Stimulated activated CD8-positive, alpha-beta memory T cell treated with anti-CD3 and anti-CD28 coated beads, Interleukin-12 subunit alpha, Interleukin-12 subunit beta, amount 100 ng/mL, for 24 hours (primary cell): ENCODE results near the gene BRINP3.

ENCODE experiments used
- DNase-seq: peaks from one replicate; pipeline ENCODE4 v3.0.0-alpha.2; 2020; ENCODE audit errors: extremely low read depth

Gene BRINP3

GRCh38 chr1:190322274-190322673 lies 155.4 kb downstream of the BRINP3 start:
- DNase-seq = no peak

DNA sequence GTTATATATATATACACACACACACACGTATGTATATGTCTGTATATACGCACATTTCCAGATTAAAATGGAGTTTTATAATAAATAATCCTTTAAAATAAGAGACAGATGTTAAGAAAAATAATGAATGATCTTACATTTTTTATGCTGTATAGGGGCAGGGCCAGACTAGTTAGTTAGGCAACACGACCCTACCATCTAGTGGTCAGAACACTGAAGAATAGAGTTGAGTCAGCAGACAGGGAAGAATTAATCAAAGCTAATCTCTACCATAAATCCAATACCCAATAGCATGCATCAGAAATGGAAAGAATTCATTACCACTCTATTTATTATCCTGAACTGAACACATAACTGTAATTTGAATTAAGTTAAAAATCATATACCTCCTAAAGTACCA lies 156.7 kb downstream of the BRINP3 start:
- no peak for DNase-seq

DNA sequence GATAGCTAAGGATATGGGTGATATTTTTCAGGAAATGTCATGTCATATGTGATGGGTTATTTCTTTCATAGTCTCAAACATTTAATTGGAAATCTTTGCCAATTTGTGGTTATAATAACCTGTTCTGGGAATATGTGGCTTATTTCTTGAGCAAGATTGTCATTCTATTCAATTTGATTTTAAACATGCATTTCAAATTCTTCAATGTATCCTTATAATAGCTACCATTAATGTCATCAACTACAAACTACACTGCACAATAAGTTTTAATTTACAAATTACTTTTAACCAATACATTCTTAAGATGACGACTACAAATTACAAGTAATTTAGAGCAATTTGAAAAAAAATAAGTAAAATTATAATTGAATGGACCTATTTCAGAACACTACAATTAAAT lies 164.9 kb downstream of the BRINP3 start:
- DNase-seq = no peak

- DNase-seq = no peak
Measured at GRCh38 chr1:190303501-190303900, 174.2 kb downstream of the BRINP3 start.

- no peak for DNase-seq
Measured at GRCh38 chr1:190296453-190296852, 181.2 kb downstream of the BRINP3 start.

DNA sequence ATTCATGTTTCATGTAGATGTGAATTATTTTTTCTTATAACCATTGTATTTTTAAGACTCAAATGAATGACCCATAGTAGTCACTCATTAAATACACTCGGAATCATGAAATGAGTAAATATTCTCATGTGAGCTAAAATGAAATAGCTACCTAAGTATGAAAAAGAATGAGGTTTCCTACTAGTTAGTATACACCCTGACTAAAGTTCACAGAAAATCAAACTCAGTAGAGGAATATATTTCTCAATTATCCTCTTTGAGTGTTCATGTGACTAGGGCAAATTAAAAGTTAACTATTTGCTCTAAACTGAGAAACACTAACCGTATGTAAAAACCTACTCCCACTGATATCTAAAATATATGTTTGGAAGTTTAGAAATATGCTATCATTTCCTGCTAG lies 187.8 kb downstream of the BRINP3 start:
- DNase-seq = no peak

- no peak for DNase-seq
Measured at GRCh38 chr1:190286111-190286510, 191.6 kb downstream of the BRINP3 start.

GRCh38 chr1:190277107-190277506 lies 200.6 kb downstream of the BRINP3 start:
- no peak for DNase-seq

DNA sequence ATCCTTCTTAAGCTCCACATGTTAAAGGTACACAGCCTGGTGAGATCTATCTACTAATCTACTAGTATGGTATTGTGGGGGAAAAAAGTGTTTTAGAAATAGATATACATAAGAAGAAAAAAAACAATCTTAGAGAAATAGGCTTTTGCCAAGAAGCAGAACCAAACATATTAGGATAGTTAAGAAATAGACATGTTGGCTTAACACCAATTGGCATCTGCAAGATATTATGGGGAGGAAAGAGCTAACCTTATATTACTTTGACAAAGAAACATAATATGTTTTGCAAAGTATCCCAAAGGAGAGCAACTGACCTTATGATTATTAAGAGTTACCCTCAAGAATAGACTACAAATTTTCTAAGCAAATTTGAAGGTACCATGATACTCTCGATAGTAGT lies 202.9 kb downstream of the BRINP3 start:
- DNase-seq = no peak

DNA sequence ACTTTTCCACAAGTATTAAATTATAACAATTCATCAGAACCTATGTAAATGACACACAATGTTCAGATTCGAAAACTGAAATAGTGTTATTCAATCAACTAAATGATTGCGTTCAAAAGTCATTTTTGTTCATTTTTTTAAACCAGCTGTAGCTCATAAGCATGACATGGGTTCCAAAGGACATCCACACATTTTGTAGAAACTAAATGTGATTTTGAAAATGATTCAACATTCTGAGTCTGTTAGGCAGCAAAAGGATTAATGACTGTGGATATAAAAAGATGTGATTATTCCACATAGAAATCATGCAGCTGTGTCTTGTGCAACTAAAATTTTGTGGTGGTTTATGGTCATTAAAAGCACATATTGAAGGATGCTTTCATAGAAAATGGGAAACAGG lies 204.5 kb downstream of the BRINP3 start:
- no peak for DNase-seq

GRCh38 chr1:190262538-190262937 lies 215.1 kb downstream of the BRINP3 start:
- no peak for DNase-seq

DNA sequence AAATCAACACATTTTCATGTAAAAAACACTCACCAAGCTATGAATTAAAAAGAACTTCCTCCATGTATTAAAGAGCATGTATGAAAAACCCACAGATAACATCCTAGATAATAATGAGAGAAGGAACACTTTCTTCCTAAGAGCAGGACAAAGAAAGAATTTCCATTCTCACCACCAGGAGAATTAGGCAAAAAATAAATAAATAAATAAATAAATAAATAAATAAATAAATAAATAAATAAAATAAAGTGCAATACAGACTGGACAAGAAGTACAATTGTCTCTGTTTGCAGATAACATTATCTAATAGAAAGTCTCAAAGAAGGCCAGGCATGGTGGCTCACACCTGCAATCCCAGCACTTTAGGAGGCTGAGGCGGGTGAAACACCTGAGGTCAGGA lies 218.2 kb downstream of the BRINP3 start:
- DNase-seq = no peak

- DNase-seq = no peak
Measured at GRCh38 chr1:190258003-190258402, 219.7 kb downstream of the BRINP3 start.

- DNase-seq = no peak
Measured at GRCh38 chr1:190252046-190252445, 225.6 kb downstream of the BRINP3 start.

DNA sequence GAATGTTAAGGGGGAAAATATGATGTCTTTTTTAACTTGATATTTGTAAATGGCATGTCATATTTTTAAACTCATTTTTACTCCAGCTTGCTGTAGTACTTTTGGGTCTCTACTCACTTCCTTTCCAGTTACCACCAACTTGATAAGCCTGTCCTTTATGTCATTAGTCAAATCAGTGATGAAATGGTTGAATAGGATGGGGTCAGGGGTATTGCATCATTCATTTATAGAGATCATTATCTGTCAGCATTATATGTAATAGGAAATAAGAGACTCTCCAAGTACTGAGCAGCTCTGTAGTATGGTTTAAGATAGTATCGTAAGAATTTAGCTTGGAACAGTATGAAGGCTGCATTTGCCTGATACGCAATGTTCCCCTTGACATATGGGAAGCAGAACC lies 227.3 kb downstream of the BRINP3 start:
- DNase-seq = no peak

DNA sequence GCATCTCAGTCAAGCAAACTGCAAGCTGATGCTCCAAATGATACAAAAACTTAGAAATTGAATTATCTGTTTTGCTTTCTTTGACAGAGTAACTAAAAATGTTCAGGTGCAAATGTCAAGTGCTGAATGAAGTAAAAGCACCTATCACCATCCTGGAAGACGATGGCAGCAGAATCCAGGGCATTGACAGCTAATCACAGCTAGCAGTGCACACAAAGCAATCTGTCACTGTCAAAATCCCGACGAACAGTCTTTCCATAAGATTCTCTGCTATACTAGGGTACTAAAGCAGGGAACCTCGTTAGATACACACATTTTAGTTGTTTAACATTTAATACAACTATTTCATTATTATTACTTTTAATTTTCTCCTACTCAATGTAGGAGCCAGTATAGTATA lies 233.3 kb downstream of the BRINP3 start:
- DNase-seq = no peak

GRCh38 chr1:190243056-190243455 lies 234.6 kb downstream of the BRINP3 start:
- DNase-seq = no peak

- DNase-seq = no peak
Measured at GRCh38 chr1:190226006-190226405, 251.7 kb downstream of the BRINP3 start.

- no peak for DNase-seq
Measured at GRCh38 chr1:190212450-190212849, 265.2 kb downstream of the BRINP3 start.

DNA sequence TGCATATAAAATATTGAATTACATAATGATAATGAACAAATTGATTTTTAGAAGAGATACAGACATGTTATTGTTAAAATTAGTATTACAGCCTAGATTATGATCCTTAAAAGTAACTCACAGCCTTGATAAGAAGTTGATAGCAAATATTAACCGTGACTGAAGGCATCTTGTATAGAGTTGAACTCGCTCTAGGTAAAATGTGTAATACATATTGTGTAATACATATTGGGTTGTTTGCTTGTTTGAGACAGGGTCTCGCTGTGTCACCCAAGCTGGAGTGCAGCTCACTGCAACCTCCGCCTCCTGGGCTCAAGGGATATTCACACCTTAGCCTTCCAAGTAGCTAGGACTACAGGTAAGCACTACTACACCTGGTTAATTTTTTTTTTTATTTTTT lies 269.9 kb downstream of the BRINP3 start:
- DNase-seq = no peak

DNA sequence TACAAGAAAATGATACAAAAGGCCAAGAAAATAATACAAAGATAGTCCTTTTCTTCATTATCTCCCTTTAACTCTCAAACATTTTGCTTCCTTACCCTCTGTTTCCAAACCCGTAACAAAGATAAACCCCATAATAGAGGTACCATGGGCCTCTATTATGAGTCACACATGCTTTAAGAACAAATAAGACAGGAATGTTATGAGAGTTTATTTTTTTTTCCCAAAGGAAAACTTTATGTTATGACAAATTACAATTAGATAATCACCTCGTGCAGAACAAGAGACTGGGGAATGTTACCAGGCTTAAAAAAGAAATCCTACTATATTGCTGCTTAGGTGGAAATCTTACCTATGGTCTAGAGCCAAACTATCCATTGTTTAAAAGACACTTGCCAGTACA lies 272.0 kb downstream of the BRINP3 start:
- no peak for DNase-seq

DNA sequence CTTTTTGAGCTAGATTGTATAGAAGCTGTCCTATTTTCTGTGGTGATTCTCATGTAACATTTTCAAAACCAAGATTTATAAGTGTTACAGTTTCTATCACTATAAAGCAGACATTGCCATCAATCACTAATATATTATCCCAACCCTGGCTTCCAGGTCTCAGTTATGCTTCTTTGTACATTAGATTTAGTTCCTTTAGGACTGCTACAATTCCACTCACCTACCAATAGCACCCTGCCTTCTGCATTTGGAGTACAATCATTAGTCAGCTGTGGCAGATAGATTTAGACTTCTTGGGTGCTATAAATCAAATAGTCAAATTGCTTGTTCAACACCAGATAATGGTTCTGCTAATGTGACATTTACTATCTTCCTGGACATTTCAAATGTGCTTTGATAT lies 281.6 kb downstream of the BRINP3 start:
- no peak for DNase-seq

DNA sequence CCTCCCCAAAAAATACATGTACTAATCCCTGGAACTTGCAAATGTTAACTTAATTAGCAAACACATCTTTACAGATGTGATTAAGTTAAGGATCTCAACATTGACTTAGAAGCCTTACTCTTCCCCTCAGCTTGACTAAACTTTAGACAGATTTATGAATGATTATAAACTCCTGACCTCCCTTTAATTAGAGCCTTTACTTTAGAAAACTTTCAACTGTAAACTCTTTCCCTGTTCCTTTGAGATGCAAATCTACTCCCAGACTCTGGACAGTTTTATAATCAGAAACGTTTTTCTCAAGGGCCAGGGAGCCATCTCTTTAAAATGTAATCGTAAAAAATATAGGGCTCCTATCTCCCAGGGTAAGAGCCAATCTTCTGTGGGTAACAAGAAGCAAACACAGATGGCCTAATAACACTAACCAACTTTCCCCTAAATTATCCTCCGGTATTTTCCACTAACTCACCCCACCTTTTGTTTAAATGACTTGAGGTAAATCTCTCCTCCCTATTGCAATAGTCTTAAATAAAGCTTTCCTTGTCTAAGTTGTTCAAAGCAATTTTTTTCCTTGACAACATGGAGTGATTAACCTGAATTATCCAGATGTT lies 284.1 kb downstream of the BRINP3 start:
- no peak for DNase-seq

DNA sequence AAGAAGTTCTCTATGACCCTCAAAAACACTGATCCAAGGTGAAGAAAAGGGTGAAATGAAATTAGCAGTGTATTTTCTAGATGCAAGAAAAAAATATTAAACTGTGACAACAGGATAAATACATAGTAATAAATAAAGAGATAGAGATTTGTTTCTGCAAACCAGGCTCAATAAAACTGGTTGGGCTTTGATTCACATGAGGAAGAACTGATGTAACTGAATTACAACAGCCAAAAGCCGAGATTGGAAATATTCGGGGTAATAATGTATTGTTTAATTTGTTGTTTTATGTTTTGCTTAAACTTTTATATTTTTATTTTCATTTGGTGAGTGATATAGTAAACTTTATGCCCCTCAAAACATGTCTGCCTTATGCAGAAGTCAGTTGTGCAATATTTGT lies 285.0 kb downstream of the BRINP3 start:
- DNase-seq = no peak

DNA sequence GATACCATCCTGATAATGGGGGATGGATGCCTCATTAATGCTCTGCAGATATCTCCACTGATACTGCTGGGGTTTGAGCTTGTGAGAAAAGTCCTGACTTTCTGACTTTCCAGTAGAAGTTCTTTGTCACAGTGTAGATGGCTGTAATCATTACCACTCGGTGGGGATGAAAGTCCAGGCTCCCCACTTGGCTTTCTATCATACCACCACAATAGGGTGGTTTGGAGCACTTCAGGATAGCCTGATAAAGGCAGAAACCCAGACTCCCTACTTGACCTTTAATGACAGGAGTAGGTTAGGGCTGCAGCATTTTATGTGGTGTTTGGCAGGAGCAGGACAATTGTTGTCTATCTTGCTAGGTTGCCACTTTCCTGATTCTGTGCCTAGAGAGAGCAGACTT lies 294.1 kb downstream of the BRINP3 start:
- no peak for DNase-seq
